Upper lobe of left lung (tissue), 4 donors: ENCODE measurements around the gene CCNA2.

Experiments
- POLR2A ChIP-seq, 4 donors: fragments of 450-650 bp; IDR thresholded peaks; one replicate each; pipeline ENCODE4 v1.5.1; 2016 to 2017; ENCODE audit warnings: antibody characterized with exemption in 4 of 4, mild to moderate bottlenecking in 2 of 4
- POLR2AphosphoS5 ChIP-seq, 2 donors: sonication (generic); formaldehyde crosslinking; IDR thresholded peaks; one replicate each; pipeline ENCODE4 v1.5.1; 2017; ENCODE audit warnings: antibody characterized with exemption in 2 of 2
- TF ChIP-seq, protein P1 (sequence below), 6 experiments: fragments of 450-650 bp in 4 of 6; fragments of 200-600 bp in 2 of 6; sonication (generic) in 2 of 6; IDR thresholded peaks; one replicate each; pipeline ENCODE4 v1.5.1; 2016 to 2019; ENCODE audit warnings: antibody characterized with exemption in 6 of 6

DNA sequence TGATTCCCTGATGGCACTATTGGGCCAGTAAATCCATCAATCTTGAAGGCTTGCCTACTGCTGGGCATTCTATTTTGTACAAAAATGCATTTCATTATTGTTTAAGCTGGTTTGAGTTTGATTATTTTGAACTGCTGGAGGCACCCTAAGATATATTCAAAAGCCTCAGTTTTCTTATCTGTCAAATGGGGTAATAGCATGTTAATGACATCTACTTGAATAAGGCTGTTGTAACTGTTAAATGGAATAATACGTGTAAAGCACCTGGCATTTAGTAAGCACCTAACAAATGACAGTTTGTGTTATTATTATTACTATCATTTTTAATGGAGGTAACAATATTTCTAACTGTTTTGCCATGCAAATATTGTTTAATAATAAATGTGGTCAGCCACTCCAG lies 51.8 kb downstream of the CCNA2 start:
- TF ChIP-seq, protein P1, sequence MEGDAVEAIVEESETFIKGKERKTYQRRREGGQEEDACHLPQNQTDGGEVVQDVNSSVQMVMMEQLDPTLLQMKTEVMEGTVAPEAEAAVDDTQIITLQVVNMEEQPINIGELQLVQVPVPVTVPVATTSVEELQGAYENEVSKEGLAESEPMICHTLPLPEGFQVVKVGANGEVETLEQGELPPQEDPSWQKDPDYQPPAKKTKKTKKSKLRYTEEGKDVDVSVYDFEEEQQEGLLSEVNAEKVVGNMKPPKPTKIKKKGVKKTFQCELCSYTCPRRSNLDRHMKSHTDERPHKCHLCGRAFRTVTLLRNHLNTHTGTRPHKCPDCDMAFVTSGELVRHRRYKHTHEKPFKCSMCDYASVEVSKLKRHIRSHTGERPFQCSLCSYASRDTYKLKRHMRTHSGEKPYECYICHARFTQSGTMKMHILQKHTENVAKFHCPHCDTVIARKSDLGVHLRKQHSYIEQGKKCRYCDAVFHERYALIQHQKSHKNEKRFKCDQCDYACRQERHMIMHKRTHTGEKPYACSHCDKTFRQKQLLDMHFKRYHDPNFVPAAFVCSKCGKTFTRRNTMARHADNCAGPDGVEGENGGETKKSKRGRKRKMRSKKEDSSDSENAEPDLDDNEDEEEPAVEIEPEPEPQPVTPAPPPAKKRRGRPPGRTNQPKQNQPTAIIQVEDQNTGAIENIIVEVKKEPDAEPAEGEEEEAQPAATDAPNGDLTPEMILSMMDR (IDR thresholded peaks at IDR 0.05), result no peak
- TF ChIP-seq POLR2A (IDR thresholded peaks at IDR 0.05), result no peak
- TF ChIP-seq POLR2AphosphoS5 (IDR thresholded peaks at IDR 0.05), result no peak
